Measurements from ENCODE around the gene COX18. TPM values are rescaled to one million over a fixed set of nuclear protein-coding genes. Genes with fewer than 3 reads are reported as not detected.

The COX18 gene
- polyA plus RNA-seq, 1 donor (not counting 4 experiments of a cell fraction or from before 2014, with no cell fraction given): 11.4 TPM

DNA sequence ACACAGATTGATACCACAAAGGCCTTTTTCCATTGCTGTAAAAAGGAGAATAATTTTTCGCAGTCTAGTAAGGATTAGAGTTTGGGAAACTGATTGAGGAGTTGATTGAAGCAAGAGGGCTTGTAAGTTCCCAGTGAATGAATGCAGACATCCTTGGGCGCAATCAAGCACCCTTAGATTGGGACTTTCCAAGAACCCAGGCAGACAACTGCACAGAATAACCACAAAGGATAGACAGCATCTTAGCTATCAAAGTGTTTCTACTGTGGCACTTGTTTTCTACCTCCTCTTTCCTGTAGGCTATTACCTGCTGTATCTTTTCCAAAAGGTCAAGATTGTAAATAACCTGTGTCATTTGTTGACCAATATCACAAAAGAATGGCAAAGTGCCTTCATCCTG lies 2.6 kb downstream of the COX18 start:
- FAIRE-seq: no peak
- H4K20me1 ChIP-seq (ENCODE audit: control insufficient read depth, extremely low read depth, insufficient read depth, low read length): no peaks in the 10 kb centered on the region
- H3K9ac ChIP-seq (ENCODE audit: control insufficient read depth, extremely low read depth, insufficient read depth, low read length): no peak overlapping the region
- H3K4me1 ChIP-seq (ENCODE audit: control insufficient read depth, extremely low read depth, insufficient read depth, low read length): peaks cover 8% of the 10 kb centered on the region
- no peak overlapping the region for H3K4me2 ChIP-seq (ENCODE audit: control insufficient read depth, extremely low read depth, insufficient read depth, low read depth, low read length)
- H2AFZ ChIP-seq (ENCODE audit: control insufficient read depth, low read length): no peak overlapping the region
- no peaks in the 10 kb centered on the region for H3K9me1 ChIP-seq (ENCODE audit: control insufficient read depth, extremely low read depth, insufficient read depth, low read length)
- dilution Hi-C loops (cut with MboI; ENCODE audit: extremely low pct_ligation_motif_present, low sequenced_read_pairs): no loop called here
- DNase-seq (ENCODE audit: low read depth, low spot score): no peak
- peaks cover 5% of the 10 kb centered on the region for H3K79me2 ChIP-seq (ENCODE audit: control insufficient read depth, insufficient read depth, low read length)
- H3K4me3 ChIP-seq (ENCODE audit: control insufficient read depth in 2 of 3, extremely low read depth in 1 of 3, insufficient read depth in 2 of 3, low read depth in 1 of 3, low read length in 3 of 3): no peak overlapping the region
- no peaks in the 10 kb centered on the region for H3K9me3 ChIP-seq (ENCODE audit: control insufficient read depth, low read depth, low read length)
- TF ChIP-seq EZH2 (IDR thresholded peaks at IDR 0.05; ENCODE audit: low read length): no peak
- TF ChIP-seq, protein P1, sequence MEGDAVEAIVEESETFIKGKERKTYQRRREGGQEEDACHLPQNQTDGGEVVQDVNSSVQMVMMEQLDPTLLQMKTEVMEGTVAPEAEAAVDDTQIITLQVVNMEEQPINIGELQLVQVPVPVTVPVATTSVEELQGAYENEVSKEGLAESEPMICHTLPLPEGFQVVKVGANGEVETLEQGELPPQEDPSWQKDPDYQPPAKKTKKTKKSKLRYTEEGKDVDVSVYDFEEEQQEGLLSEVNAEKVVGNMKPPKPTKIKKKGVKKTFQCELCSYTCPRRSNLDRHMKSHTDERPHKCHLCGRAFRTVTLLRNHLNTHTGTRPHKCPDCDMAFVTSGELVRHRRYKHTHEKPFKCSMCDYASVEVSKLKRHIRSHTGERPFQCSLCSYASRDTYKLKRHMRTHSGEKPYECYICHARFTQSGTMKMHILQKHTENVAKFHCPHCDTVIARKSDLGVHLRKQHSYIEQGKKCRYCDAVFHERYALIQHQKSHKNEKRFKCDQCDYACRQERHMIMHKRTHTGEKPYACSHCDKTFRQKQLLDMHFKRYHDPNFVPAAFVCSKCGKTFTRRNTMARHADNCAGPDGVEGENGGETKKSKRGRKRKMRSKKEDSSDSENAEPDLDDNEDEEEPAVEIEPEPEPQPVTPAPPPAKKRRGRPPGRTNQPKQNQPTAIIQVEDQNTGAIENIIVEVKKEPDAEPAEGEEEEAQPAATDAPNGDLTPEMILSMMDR (optimal IDR thresholded peaks at IDR 0.05 in 1 of 3, IDR thresholded peaks at IDR 0.05 in 1 of 3, conservative IDR thresholded peaks at IDR 0.05 in 1 of 3; ENCODE audit: extremely low read depth in 1 of 3, insufficient read depth in 2 of 3, low read length in 3 of 3): no peak
- peaks cover 4 to 6% of the 10 kb centered on the region in 2 experiments for H3K36me3 ChIP-seq (ENCODE audit: control insufficient read depth in 2 of 2, extremely low read depth in 1 of 2, insufficient read depth in 2 of 2, low read length in 2 of 2)
- no peaks in the 10 kb centered on the region for H3K27me3 ChIP-seq (ENCODE audit: control insufficient read depth, extremely low read depth, insufficient read depth, low read length)
- no peak overlapping the region for H3K27ac ChIP-seq (ENCODE audit: control insufficient read depth, insufficient read depth, low read length)

DNA sequence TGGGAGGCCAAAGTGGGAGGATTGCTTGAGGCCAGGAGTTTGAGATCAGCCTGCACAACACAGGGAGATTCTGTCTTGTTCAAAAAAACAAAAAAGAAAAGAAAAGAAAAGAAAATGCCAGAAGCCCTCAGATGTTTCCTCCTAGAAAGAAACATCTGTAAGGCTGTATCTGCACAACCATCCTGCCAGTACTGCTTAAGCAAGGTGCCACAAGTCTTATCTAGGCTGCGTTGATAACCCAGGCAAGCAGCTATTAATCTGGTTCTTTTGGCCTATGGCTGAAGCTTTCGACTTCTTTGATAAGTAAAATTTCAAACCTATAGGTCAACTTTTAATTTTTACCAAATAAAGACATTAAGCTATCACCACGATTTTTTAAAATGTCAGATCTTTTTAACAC lies 3.1 kb downstream of the COX18 start:
- FAIRE-seq (no peak), DNase-seq (ENCODE audit: low read depth, low spot score) (no peak)
- Histone ChIP-seq H3K9ac (ENCODE audit: control insufficient read depth, extremely low read depth, insufficient read depth, low read length) (no peak overlapping the region), H3K79me2 (ENCODE audit: control insufficient read depth, insufficient read depth, low read length) (peaks cover 5% of the 10 kb centered on the region), H3K27me3 (ENCODE audit: control insufficient read depth, extremely low read depth, insufficient read depth, low read length) (no peaks in the 10 kb centered on the region), H3K4me2 (ENCODE audit: control insufficient read depth, extremely low read depth, insufficient read depth, low read depth, low read length) (no peak overlapping the region), H3K4me3 (ENCODE audit: control insufficient read depth in 2 of 3, extremely low read depth in 1 of 3, insufficient read depth in 2 of 3, low read depth in 1 of 3, low read length in 3 of 3) (no peak overlapping the region), H3K4me1 (ENCODE audit: control insufficient read depth, extremely low read depth, insufficient read depth, low read length) (peaks cover 8% of the 10 kb centered on the region), H2AFZ (ENCODE audit: control insufficient read depth, low read length) (no peak overlapping the region), H3K9me3 (ENCODE audit: control insufficient read depth, low read depth, low read length) (no peaks in the 10 kb centered on the region), H4K20me1 (ENCODE audit: control insufficient read depth, extremely low read depth, insufficient read depth, low read length) (no peaks in the 10 kb centered on the region), H3K27ac (ENCODE audit: control insufficient read depth, insufficient read depth, low read length) (no peak overlapping the region), H3K9me1 (ENCODE audit: control insufficient read depth, extremely low read depth, insufficient read depth, low read length) (no peaks in the 10 kb centered on the region), H3K36me3 (ENCODE audit: control insufficient read depth in 2 of 2, extremely low read depth in 1 of 2, insufficient read depth in 2 of 2, low read length in 2 of 2) (peaks cover 4 to 6% of the 10 kb centered on the region in 2 experiments)
- dilution Hi-C loops (cut with MboI; ENCODE audit: extremely low pct_ligation_motif_present, low sequenced_read_pairs): no loop called here
- TF ChIP-seq EZH2 (IDR thresholded peaks at IDR 0.05; ENCODE audit: low read length): no peak
- TF ChIP-seq, protein P1 (optimal IDR thresholded peaks at IDR 0.05 in 1 of 3, IDR thresholded peaks at IDR 0.05 in 1 of 3, conservative IDR thresholded peaks at IDR 0.05 in 1 of 3; ENCODE audit: extremely low read depth in 1 of 3, insufficient read depth in 2 of 3, low read length in 3 of 3): no peak

All from keratinocyte (primary cell).